ENCODE measurements around the gene FGA.

DNA sequence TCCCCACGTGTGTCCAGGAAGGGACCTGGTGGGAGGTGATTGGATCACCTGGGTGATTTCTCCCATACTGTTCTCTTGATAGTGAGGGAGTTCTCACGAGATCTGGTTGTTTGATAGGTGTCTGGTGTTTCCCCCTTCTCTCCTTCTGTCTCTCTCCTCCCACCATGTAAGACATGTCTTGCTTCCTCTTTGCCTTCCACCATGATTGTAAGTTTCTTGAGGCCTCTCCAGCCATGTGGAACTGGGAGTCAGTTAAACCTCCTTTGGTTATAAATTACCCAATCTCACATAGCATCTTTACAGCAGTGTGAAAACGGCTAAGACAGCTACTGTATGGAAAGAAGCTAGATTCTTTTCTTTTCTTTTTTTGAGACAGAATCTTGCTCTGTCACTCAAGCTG lies 43.5 kb upstream of the FGA start:
- TF ChIP-seq SP1 (IDR thresholded peaks at IDR 0.05) (no peak), ELF4 (IDR thresholded peaks at IDR 0.05) (no peak), FOXM1 (IDR thresholded peaks at IDR 0.05; ENCODE audit: borderline replicate concordance) (no peak), ZNF384 (IDR thresholded peaks at IDR 0.05) (no peak), SUZ12 (IDR thresholded peaks at IDR 0.05) (no peak), FOXA1 (IDR thresholded peaks at IDR 0.05) (no peak), FOXK2 (IDR thresholded peaks at IDR 0.05) (no peak), CTBP1 (IDR thresholded peaks at IDR 0.05; ENCODE audit: borderline replicate concordance) (no peak), ARNT (IDR thresholded peaks at IDR 0.05) (no peak), TARDBP (IDR thresholded peaks at IDR 0.05) (no peak), HDGF (IDR thresholded peaks at IDR 0.05; ENCODE audit: borderline replicate concordance) (no peak), L3MBTL2 (conservative IDR thresholded peaks at IDR 0.05) (no peak), LEF1 (IDR thresholded peaks at IDR 0.05; ENCODE audit: borderline replicate concordance) (no peak)

Data from HEK293T (cell line).